Measurements from ENCODE around the gene DDHD1.
"Not testable (repeated sequence)": the region's sequence is repeated elsewhere in the genome, so short reads cannot be mapped to it uniquely, and the experiment has no call there.

The DDHD1 gene

DNA sequence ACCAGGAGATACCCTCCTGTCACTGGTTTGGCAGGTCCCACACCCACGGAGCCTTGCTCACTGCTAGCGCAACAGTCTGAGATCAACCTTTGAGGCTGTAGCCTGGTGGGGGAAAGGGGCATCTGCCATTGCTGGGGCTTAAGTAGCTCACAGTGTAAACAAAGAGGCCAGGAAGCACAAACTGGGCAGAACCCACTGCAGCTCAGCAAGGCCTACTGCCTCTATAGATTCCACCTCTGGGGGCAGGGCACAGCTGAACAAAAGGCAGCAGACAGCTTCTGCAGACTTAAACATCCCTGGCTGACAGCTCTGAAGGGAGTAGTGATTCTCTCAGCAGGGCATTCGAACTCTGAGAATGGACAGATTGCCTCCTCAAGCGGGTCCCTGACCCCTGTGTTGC is 35.6 kb downstream of the DDHD1 start:
- not testable (repeated sequence) for H3K4me3 ChIP-seq (ENCODE audit: insufficient read depth in 1 of 2, low read depth in 1 of 2, low read length in 2 of 2); H3K36me3 ChIP-seq (ENCODE audit: control insufficient read depth in 1 of 2, insufficient read depth in 2 of 2, low read depth in 1 of 2, low read length in 2 of 2); H2BK5ac ChIP-seq (ENCODE audit: low read depth, low read length, poor library complexity, severe bottlenecking); H3K4me1 ChIP-seq (ENCODE audit: control insufficient read depth, insufficient read depth, low read depth, low read length); H3K27me3 ChIP-seq (ENCODE audit: control insufficient read depth in 1 of 2, insufficient read depth in 1 of 2, low read length in 2 of 2); H2AFZ ChIP-seq (ENCODE audit: low read depth, low read length); H2BK15ac ChIP-seq (ENCODE audit: low read depth, poor library complexity, severe bottlenecking); H2BK12ac ChIP-seq (ENCODE audit: low read length in 2 of 2); H3K9me3 ChIP-seq (ENCODE audit: control insufficient read depth, low read length); H3K4ac ChIP-seq (ENCODE audit: low read depth in 1 of 2, low read length in 2 of 2); H3K4me2 ChIP-seq (ENCODE audit: low read length, poor library complexity, severe bottlenecking); H3K9ac ChIP-seq (ENCODE audit: low read length); H3K27ac ChIP-seq (ENCODE audit: low read length, poor library complexity, severe bottlenecking); H3K23ac ChIP-seq (ENCODE audit: low read length in 2 of 2); H3K18ac ChIP-seq (ENCODE audit: low read depth in 1 of 2, low read length in 2 of 2); H2BK120ac ChIP-seq (ENCODE audit: low read depth, low read length); H2AK5ac ChIP-seq (ENCODE audit: low read length, severe bottlenecking); DNase-seq
- peak overlapping the region; percentile 41 for H4K8ac ChIP-seq (ENCODE audit: low read length)
- peak overlapping the region in 1 of 2 experiments; percentile 11 for H3K14ac ChIP-seq (ENCODE audit: low read length in 2 of 2)
- peaks cover 30% of the 10 kb centered on the region for H3K79me1 ChIP-seq (replicated peaks; ENCODE audit: low read length, poor library complexity, severe bottlenecking)
- H4K91ac ChIP-seq (ENCODE audit: low read length) = peak overlapping the region; percentile 15
- 80% methylated on average over 4 of the region's 4 CpGs for WGBS

DNA sequence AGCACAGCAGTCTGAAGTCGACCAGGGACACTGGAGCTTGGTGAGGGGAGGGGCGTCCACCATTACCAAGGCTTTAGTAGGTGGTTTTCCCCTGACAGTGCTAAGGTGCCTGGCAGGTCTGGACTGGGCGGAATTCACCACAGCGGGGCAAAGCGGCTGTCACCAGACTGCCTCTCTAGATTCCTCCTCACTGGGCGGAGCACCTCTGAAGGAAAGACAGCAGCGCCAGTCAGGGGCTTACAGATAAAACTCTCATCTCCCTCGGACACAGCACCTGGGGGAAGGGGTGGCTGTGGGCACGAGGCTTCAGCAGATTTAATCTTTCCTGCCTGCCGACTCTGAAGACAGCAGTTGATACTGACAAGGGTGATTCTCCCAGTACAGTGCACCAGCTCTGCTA is 39.1 kb downstream of the DDHD1 start:
- no peak overlapping the region for H2BK15ac ChIP-seq (ENCODE audit: low read depth, poor library complexity, severe bottlenecking)
- H3K4me2 ChIP-seq (ENCODE audit: low read length, poor library complexity, severe bottlenecking) = no peak overlapping the region
- no peak overlapping the region for H2AFZ ChIP-seq (ENCODE audit: low read depth, low read length)
- H3K79me1 ChIP-seq (replicated peaks; ENCODE audit: low read length, poor library complexity, severe bottlenecking) = peaks cover 26% of the 10 kb centered on the region
- H2AK5ac ChIP-seq (ENCODE audit: low read length, severe bottlenecking) = no peak overlapping the region
- no peaks in the 10 kb centered on the region for H3K9me3 ChIP-seq (ENCODE audit: control insufficient read depth, low read length)
- H3K27ac ChIP-seq (ENCODE audit: low read length, poor library complexity, severe bottlenecking) = no peak overlapping the region
- H3K9ac ChIP-seq (ENCODE audit: low read length) = no peak overlapping the region
- H3K4me3 ChIP-seq (ENCODE audit: insufficient read depth in 1 of 2, low read depth in 1 of 2, low read length in 2 of 2) = no peak overlapping the region
- no peak overlapping the region for H3K23ac ChIP-seq (ENCODE audit: low read length in 2 of 2)
- H3K14ac ChIP-seq (ENCODE audit: low read length in 2 of 2) = no peak overlapping the region
- H4K8ac ChIP-seq (ENCODE audit: low read length) = no peak overlapping the region
- H3K36me3 ChIP-seq (ENCODE audit: control insufficient read depth in 1 of 2, insufficient read depth in 2 of 2, low read depth in 1 of 2, low read length in 2 of 2) = peaks cover 0 to 4% of the 10 kb centered on the region in 2 experiments
- H3K27me3 ChIP-seq (ENCODE audit: control insufficient read depth in 1 of 2, insufficient read depth in 1 of 2, low read length in 2 of 2) = no peaks in the 10 kb centered on the region
- no peaks in the 10 kb centered on the region for H3K4me1 ChIP-seq (ENCODE audit: control insufficient read depth, insufficient read depth, low read depth, low read length)
- WGBS = 90% methylated on average over 10 of the region's 10 CpGs
- no peak overlapping the region for H2BK5ac ChIP-seq (ENCODE audit: low read depth, low read length, poor library complexity, severe bottlenecking)
- H2BK12ac ChIP-seq (ENCODE audit: low read length in 2 of 2) = no peak overlapping the region
- DNase-seq = no peak
- no peak overlapping the region for H3K18ac ChIP-seq (ENCODE audit: low read depth in 1 of 2, low read length in 2 of 2)
- H4K91ac ChIP-seq (ENCODE audit: low read length) = no peak overlapping the region
- H2BK120ac ChIP-seq (ENCODE audit: low read depth, low read length) = no peak overlapping the region
- H3K4ac ChIP-seq (ENCODE audit: low read depth in 1 of 2, low read length in 2 of 2) = no peak overlapping the region

DNA sequence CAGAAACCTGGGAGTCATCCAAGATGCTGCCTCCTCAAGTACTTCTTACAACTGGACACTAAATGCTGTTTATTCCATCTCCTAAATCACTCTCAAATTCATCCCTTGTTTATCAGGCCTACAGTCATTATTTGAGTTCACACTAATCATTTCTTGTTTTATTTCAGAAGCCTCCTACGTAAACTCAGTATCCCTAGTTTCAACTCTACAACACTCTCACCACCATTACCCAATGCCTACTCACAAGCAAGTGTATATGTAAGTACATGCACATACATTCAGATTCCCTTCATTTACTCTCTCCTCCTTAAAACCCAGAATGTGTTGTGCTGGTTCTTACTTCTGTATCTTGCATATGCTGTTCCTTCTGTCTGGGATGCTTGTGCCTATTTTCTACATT is 43.0 kb downstream of the DDHD1 start:
- no peak overlapping the region for H4K8ac ChIP-seq (ENCODE audit: low read length)
- peaks cover 25% of the 10 kb centered on the region for H3K79me1 ChIP-seq (replicated peaks; ENCODE audit: low read length, poor library complexity, severe bottlenecking)
- H2AK5ac ChIP-seq (ENCODE audit: low read length, severe bottlenecking) = no peak overlapping the region
- no peak overlapping the region for H2BK120ac ChIP-seq (ENCODE audit: low read depth, low read length)
- H2BK12ac ChIP-seq (ENCODE audit: low read length in 2 of 2) = no peak overlapping the region
- H2AFZ ChIP-seq (ENCODE audit: low read depth, low read length) = no peak overlapping the region
- no peak overlapping the region for H3K18ac ChIP-seq (ENCODE audit: low read depth in 1 of 2, low read length in 2 of 2)
- no peaks in the 10 kb centered on the region for H3K27me3 ChIP-seq (ENCODE audit: control insufficient read depth in 1 of 2, insufficient read depth in 1 of 2, low read length in 2 of 2)
- no peak overlapping the region for H3K23ac ChIP-seq (ENCODE audit: low read length in 2 of 2)
- no peaks in the 10 kb centered on the region for H3K4me1 ChIP-seq (ENCODE audit: control insufficient read depth, insufficient read depth, low read depth, low read length)
- H3K9me3 ChIP-seq (ENCODE audit: control insufficient read depth, low read length) = peaks cover 7% of the 10 kb centered on the region
- no peak overlapping the region for H2BK15ac ChIP-seq (ENCODE audit: low read depth, poor library complexity, severe bottlenecking)
- H3K27ac ChIP-seq (ENCODE audit: low read length, poor library complexity, severe bottlenecking) = no peak overlapping the region
- no peak overlapping the region for H4K91ac ChIP-seq (ENCODE audit: low read length)
- H2BK5ac ChIP-seq (ENCODE audit: low read depth, low read length, poor library complexity, severe bottlenecking) = no peak overlapping the region
- H3K4ac ChIP-seq (ENCODE audit: low read depth in 1 of 2, low read length in 2 of 2) = no peak overlapping the region
- H3K36me3 ChIP-seq (ENCODE audit: control insufficient read depth in 1 of 2, insufficient read depth in 2 of 2, low read depth in 1 of 2, low read length in 2 of 2) = peaks cover 2 to 4% of the 10 kb centered on the region in 2 experiments
- H3K4me2 ChIP-seq (ENCODE audit: low read length, poor library complexity, severe bottlenecking) = no peak overlapping the region
- H3K14ac ChIP-seq (ENCODE audit: low read length in 2 of 2) = no peak overlapping the region
- no peak for DNase-seq
- H3K9ac ChIP-seq (ENCODE audit: low read length) = no peak overlapping the region
- H3K4me3 ChIP-seq (ENCODE audit: insufficient read depth in 1 of 2, low read depth in 1 of 2, low read length in 2 of 2) = no peak overlapping the region
- WGBS = 100% methylated on average over 1 of the region's 1 CpG

GRCh38 chr14:53109105-53110041 is 43.8 kb downstream of the DDHD1 start:
- 80% methylated on average over 3 of the region's 5 CpGs for WGBS
- no peak overlapping the region for H4K8ac ChIP-seq (ENCODE audit: low read length)
- H2BK15ac ChIP-seq (ENCODE audit: low read depth, poor library complexity, severe bottlenecking) = no peak overlapping the region
- H2AK5ac ChIP-seq (ENCODE audit: low read length, severe bottlenecking) = no peak overlapping the region
- no peak overlapping the region for H3K23ac ChIP-seq (ENCODE audit: low read length in 2 of 2)
- no peak overlapping the region for H4K91ac ChIP-seq (ENCODE audit: low read length)
- no peak overlapping the region for H2BK12ac ChIP-seq (ENCODE audit: low read length in 2 of 2)
- H3K27ac ChIP-seq (ENCODE audit: low read length, poor library complexity, severe bottlenecking) = no peak overlapping the region
- H3K4me1 ChIP-seq (ENCODE audit: control insufficient read depth, insufficient read depth, low read depth, low read length) = no peaks in the 10 kb centered on the region
- H3K36me3 ChIP-seq (ENCODE audit: control insufficient read depth in 1 of 2, insufficient read depth in 2 of 2, low read depth in 1 of 2, low read length in 2 of 2) = peaks cover 2 to 4% of the 10 kb centered on the region in 2 experiments
- peak overlapping the region in 1 of 2 experiments; percentile 50 for H3K4me3 ChIP-seq (ENCODE audit: insufficient read depth in 1 of 2, low read depth in 1 of 2, low read length in 2 of 2)
- no peak overlapping the region for H3K14ac ChIP-seq (ENCODE audit: low read length in 2 of 2)
- peaks cover 23% of the 10 kb centered on the region for H3K79me1 ChIP-seq (replicated peaks; ENCODE audit: low read length, poor library complexity, severe bottlenecking)
- H2BK120ac ChIP-seq (ENCODE audit: low read depth, low read length) = no peak overlapping the region
- H3K9me3 ChIP-seq (ENCODE audit: control insufficient read depth, low read length) = peaks cover 7% of the 10 kb centered on the region
- H3K4ac ChIP-seq (ENCODE audit: low read depth in 1 of 2, low read length in 2 of 2) = no peak overlapping the region
- H3K27me3 ChIP-seq (ENCODE audit: control insufficient read depth in 1 of 2, insufficient read depth in 1 of 2, low read length in 2 of 2) = no peaks in the 10 kb centered on the region
- peak overlapping the region; percentile 68 for H3K9ac ChIP-seq (ENCODE audit: low read length)
- H2AFZ ChIP-seq (ENCODE audit: low read depth, low read length) = no peak overlapping the region
- H3K4me2 ChIP-seq (ENCODE audit: low read length, poor library complexity, severe bottlenecking) = no peak overlapping the region
- H2BK5ac ChIP-seq (ENCODE audit: low read depth, low read length, poor library complexity, severe bottlenecking) = no peak overlapping the region
- H3K18ac ChIP-seq (ENCODE audit: low read depth in 1 of 2, low read length in 2 of 2) = peak overlapping the region in 1 of 2 experiments; percentile 49
- DNase-seq = peak; percentile 38
